ENCODE results near the gene SORBS1.

SORBS1 gene

DNA sequence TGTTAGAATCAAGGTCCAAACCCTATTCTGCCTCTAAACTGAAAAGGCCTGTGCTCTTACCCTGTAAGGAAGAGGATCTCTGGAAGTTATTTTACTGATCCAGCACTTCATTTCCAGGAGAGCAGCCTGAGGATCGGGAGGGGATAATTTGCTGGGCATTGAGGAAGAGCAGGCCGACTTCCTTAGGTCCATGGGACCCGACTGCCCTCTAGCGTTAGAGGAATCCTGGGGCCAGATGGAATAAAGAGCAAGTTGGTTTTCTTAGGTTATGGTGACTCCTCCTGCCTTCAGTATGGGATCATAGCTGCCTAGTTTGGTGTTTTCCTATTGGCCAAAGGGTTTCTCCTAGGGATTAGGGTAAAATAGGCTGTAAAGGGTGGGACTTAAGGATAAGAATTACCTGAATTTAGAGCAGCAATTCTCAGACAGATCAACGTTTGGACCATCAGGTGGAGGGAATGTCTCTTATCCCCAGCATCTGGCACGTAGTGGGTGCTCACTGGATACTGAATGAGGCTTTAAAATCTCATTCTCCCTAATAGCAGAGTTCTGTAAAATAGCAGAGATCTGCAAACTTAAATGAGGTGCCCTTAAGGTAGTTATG, 40.0 kb upstream of the SORBS1 start (continued):
- TF ChIP-seq, protein P1, sequence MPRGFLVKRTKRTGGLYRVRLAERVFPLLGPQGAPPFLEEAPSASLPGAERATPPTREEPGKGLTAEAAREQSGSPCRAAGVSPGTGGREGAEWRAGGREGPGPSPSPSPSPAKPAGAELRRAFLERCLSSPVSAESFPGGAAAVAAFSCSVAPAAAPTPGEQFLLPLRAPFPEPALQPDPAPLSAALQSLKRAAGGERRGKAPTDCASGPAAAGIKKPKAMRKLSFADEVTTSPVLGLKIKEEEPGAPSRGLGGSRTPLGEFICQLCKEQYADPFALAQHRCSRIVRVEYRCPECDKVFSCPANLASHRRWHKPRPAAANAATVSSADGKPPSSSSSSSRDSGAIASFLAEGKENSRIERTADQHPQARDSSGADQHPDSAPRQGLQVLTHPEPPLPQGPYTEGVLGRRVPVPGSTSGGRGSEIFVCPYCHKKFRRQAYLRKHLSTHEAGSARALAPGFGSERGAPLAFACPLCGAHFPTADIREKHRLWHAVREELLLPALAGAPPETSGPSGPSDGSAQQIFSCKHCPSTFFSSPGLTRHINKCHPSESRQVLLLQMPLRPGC (tag by site-specific recombination; IDR thresholded peaks at IDR 0.05): no peak
- no peak for TF ChIP-seq MZF1 (tag by site-specific recombination; IDR thresholded peaks at IDR 0.05; ENCODE audit: borderline replicate concordance)
- TF ChIP-seq, protein P2, sequence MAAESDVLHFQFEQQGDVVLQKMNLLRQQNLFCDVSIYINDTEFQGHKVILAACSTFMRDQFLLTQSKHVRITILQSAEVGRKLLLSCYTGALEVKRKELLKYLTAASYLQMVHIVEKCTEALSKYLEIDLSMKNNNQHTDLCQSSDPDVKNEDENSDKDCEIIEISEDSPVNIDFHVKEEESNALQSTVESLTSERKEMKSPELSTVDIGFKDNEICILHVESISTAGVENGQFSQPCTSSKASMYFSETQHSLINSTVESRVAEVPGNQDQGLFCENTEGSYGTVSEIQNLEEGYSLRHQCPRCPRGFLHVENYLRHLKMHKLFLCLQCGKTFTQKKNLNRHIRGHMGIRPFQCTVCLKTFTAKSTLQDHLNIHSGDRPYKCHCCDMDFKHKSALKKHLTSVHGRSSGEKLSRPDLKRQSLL (tag by site-specific recombination; IDR thresholded peaks at IDR 0.05): no peak
- TF ChIP-seq ZNF768 (tag by site-specific recombination; IDR thresholded peaks at IDR 0.05): peak; percentile 28; the same call in 1 of the 2 replicates
- TF ChIP-seq, protein P3, sequence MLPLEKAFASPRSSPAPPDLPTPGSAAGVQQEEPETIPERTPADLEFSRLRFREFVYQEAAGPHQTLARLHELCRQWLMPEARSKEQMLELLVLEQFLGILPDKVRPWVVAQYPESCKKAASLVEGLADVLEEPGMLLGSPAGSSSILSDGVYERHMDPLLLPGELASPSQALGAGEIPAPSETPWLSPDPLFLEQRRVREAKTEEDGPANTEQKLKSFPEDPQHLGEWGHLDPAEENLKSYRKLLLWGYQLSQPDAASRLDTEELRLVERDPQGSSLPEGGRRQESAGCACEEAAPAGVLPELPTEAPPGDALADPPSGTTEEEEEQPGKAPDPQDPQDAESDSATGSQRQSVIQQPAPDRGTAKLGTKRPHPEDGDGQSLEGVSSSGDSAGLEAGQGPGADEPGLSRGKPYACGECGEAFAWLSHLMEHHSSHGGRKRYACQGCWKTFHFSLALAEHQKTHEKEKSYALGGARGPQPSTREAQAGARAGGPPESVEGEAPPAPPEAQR (tag by site-specific recombination; IDR thresholded peaks at IDR 0.05): no peak
- peak; percentile 99 for TF ChIP-seq ZNF654 (tag by site-specific recombination; IDR thresholded peaks at IDR 0.05; ENCODE audit: low read depth)
- TF ChIP-seq, protein P4, sequence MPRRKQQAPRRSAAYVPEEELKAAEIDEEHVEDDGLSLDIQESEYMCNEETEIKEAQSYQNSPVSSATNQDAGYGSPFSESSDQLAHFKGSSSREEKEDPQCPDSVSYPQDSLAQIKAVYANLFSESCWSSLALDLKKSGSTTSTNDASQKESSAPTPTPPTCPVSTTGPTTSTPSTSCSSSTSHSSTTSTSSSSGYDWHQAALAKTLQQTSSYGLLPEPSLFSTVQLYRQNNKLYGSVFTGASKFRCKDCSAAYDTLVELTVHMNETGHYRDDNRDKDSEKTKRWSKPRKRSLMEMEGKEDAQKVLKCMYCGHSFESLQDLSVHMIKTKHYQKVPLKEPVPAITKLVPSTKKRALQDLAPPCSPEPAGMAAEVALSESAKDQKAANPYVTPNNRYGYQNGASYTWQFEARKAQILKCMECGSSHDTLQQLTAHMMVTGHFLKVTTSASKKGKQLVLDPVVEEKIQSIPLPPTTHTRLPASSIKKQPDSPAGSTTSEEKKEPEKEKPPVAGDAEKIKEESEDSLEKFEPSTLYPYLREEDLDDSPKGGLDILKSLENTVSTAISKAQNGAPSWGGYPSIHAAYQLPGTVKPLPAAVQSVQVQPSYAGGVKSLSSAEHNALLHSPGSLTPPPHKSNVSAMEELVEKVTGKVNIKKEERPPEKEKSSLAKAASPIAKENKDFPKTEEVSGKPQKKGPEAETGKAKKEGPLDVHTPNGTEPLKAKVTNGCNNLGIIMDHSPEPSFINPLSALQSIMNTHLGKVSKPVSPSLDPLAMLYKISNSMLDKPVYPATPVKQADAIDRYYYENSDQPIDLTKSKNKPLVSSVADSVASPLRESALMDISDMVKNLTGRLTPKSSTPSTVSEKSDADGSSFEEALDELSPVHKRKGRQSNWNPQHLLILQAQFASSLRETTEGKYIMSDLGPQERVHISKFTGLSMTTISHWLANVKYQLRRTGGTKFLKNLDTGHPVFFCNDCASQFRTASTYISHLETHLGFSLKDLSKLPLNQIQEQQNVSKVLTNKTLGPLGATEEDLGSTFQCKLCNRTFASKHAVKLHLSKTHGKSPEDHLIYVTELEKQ (tag by site-specific recombination; IDR thresholded peaks at IDR 0.05; ENCODE audit: borderline replicate concordance): no peak
- TF ChIP-seq ZNF324 (tag by site-specific recombination; IDR thresholded peaks at IDR 0.05): no peak
- no peak for TF ChIP-seq ZNF514 (tag by site-specific recombination; IDR thresholded peaks at IDR 0.05)
- TF ChIP-seq, protein P5, sequence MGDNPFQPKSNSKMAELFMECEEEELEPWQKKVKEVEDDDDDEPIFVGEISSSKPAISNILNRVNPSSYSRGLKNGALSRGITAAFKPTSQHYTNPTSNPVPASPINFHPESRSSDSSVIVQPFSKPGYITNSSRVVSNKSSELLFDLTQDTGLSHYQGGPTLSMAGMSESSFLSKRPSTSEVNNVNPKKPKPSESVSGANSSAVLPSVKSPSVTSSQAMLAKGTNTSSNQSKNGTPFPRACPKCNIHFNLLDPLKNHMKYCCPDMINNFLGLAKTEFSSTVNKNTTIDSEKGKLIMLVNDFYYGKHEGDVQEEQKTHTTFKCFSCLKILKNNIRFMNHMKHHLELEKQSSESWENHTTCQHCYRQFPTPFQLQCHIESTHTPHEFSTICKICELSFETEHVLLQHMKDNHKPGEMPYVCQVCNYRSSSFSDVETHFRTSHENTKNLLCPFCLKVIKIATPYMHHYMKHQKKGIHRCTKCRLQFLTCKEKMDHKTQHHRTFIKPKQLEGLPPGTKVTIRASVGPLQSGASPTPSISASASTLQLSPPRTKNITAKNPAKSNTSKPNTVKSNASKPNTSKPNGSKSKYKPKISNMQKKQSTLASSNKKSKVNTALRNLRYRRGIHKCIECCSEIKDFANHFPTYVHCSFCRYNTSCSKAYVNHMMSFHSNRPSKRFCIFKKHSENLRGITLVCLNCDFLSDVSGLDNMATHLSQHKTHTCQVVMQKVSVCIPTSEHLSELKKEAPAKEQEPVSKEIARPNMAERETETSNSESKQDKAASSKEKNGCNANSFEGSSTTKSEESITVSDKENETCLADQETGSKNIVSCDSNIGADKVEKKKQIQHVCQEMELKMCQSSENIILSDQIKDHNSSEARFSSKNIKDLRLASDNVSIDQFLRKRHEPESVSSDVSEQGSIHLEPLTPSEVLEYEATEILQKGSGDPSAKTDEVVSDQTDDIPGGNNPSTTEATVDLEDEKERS (tag by site-specific recombination; IDR thresholded peaks at IDR 0.05): no peak

DNA sequence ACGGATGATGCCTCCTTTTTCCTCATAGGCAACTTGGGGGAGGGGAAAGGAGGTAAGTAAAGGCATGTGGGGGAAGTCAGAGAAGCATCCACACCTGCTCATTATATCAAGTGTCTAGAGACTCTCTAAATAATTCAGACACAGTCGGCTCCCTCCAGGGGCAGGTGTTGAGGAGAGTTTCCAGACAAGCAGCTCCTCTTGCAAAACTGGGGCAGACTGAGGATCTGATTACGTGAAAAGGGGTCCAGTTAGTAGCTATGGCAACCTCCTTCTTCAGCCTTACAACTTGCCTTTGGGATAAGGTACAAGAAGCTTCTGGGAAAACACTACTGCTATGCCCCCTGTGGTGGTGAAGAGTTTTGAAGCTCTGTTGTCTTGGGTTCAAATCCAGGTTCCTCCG, 39.0 kb upstream of the SORBS1 start:
- H3K4me1 ChIP-seq (ENCODE audit: control insufficient read depth, insufficient read depth, low read length): no peaks in the 10 kb centered on the region
- ChIA-PET POLR2A (no interaction called here), CTCF (interaction anchor here (0.6 to 10.0 kb wide), 19 partner anchors 11 to 467 kb away, joined by 3 to 213 read pairs (median 5); no protein-coding TSS in a partner anchor)
- TF ChIP-seq ZNF239 (tag by site-specific recombination; IDR thresholded peaks at IDR 0.05): no peak
- TF ChIP-seq ZNF747 (tag by site-specific recombination; IDR thresholded peaks at IDR 0.05): no peak
- TF ChIP-seq ZNF2 (tag by site-specific recombination; IDR thresholded peaks at IDR 0.05): no peak
- TF ChIP-seq, protein P6, sequence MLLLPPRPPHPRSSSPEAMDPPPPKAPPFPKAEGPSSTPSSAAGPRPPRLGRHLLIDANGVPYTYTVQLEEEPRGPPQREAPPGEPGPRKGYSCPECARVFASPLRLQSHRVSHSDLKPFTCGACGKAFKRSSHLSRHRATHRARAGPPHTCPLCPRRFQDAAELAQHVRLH (tag by site-specific recombination; IDR thresholded peaks at IDR 0.05): no peak
- TF ChIP-seq ZNF292 (tag by site-specific recombination; IDR thresholded peaks at IDR 0.05; ENCODE audit: borderline replicate concordance, low read depth): no peak
- TF ChIP-seq ZSCAN30 (tag by site-specific recombination; IDR thresholded peaks at IDR 0.05): no peak
- TF ChIP-seq, protein P7, sequence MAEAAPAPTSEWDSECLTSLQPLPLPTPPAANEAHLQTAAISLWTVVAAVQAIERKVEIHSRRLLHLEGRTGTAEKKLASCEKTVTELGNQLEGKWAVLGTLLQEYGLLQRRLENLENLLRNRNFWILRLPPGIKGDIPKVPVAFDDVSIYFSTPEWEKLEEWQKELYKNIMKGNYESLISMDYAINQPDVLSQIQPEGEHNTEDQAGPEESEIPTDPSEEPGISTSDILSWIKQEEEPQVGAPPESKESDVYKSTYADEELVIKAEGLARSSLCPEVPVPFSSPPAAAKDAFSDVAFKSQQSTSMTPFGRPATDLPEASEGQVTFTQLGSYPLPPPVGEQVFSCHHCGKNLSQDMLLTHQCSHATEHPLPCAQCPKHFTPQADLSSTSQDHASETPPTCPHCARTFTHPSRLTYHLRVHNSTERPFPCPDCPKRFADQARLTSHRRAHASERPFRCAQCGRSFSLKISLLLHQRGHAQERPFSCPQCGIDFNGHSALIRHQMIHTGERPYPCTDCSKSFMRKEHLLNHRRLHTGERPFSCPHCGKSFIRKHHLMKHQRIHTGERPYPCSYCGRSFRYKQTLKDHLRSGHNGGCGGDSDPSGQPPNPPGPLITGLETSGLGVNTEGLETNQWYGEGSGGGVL (tag by site-specific recombination; IDR thresholded peaks at IDR 0.05): no peak
- TF ChIP-seq, protein P8, sequence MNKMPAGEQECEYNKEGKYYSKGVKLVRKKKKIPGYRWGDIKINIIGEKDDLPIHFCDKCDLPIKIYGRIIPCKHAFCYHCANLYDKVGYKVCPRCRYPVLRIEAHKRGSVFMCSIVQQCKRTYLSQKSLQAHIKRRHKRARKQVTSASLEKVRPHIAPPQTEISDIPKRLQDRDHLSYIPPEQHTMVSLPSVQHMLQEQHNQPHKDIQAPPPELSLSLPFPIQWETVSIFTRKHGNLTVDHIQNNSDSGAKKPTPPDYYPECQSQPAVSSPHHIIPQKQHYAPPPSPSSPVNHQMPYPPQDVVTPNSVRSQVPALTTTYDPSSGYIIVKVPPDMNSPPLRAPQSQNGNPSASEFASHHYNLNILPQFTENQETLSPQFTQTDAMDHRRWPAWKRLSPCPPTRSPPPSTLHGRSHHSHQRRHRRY (tag by site-specific recombination; IDR thresholded peaks at IDR 0.05): no peak
- no peak for TF ChIP-seq ZNF530 (tag by site-specific recombination; IDR thresholded peaks at IDR 0.05; ENCODE audit: low read depth)

More for the DNA sequence above, 39.0 kb upstream of the SORBS1 start:
- Histone ChIP-seq H3K4me3 (ENCODE audit: low read depth, low read length) (no peak overlapping the region), H3K27ac (ENCODE audit: extremely low read depth, low read depth, low read length) (no peak overlapping the region), H3K36me3 (ENCODE audit: control insufficient read depth in 2 of 2, insufficient read depth in 1 of 2, low read length in 2 of 2) (peaks cover 0 to 6% of the 10 kb centered on the region in 2 experiments; a peak in 1 of 3 replicates), H3K9me3 (ENCODE audit: control insufficient read depth, insufficient read depth, low read depth, low read length) (no peaks in the 10 kb centered on the region)

Data from HEK293 (cell line).